Activated CD4-positive, alpha-beta memory T cell treated with anti-CD3 and anti-CD28 coated beads, Interleukin-2, amount 10 ng/mL, durations not matched to agents 7 days and 5 days (primary cell): ENCODE measurements around the gene SCML2. TPM values are rescaled to one million over a fixed set of nuclear protein-coding genes. Genes with fewer than 3 reads are reported as not detected.
"Not testable (repeated sequence)": the region's sequence is repeated elsewhere in the genome, so short reads cannot be mapped to it uniquely, and the experiment has no call there.

Source experiments
- CTCF ChIA-PET: fragments of 350-600 bp; sonication (Branson Sonifier 250); formaldehyde crosslinking; loops from one replicate; lab custom pipeline; 2021; ENCODE audit warnings: antibody characterized with exemption, inconsistent platforms; lab: Charles Lee
- POLR2A ChIA-PET: fragments of 350-600 bp; sonication (Branson Sonifier 250); formaldehyde crosslinking; loops from one replicate; lab custom pipeline; 2021; ENCODE audit warnings: antibody characterized with exemption; lab: Charles Lee
- DNase-seq: peaks from one replicate; pipeline ENCODE4 v3.0.0-alpha.2; 2020
- H3K27ac Mint-ChIP-seq: one replicate; pipeline ENCODE4 v1.8.0; 2021; ENCODE audit warnings: mild to moderate bottlenecking, mixed read lengths
- H3K27me3 Mint-ChIP-seq: one replicate; pipeline ENCODE4 v1.8.0; 2021; ENCODE audit warnings: mixed read lengths
- H3K36me3 Mint-ChIP-seq: one replicate; pipeline ENCODE4 v1.8.0; 2021; ENCODE audit warnings: low read depth, mixed read lengths
- H3K4me1 Mint-ChIP-seq: one replicate; pipeline ENCODE4 v1.8.0; 2021; ENCODE audit warnings: mixed read lengths
- H3K4me3 Mint-ChIP-seq: one replicate; pipeline ENCODE4 v1.8.0; 2021; ENCODE audit warnings: mild to moderate bottlenecking, mixed read lengths
- H3K9me3 Mint-ChIP-seq: one replicate; pipeline ENCODE4 v1.8.0; 2021; ENCODE audit warnings: mixed read lengths
- total RNA-seq, 2 experiments: library from RNA; stranded (reverse); gene quantifications; one replicate each; pipeline ENCODE4 v1.2.3, GENCODE V29; 2021

Gene SCML2
- 1 to 10 TPM; 2.2 to 2.5 TPM for total RNA-seq

GRCh38 chrX:18354369-18355223 lies at the start of gene SCML2:
Gene SCML2, minus strand, starts transcription at chrX:18354688. Its CDS starts 20,617 bp downstream, at chrX:18334071.
- ChIA-PET CTCF (interaction anchor here (1.6 kb wide), 1 partner anchor 24 kb away, joined by 4 read pairs; no protein-coding TSS in a partner anchor), POLR2A (interaction anchor here (0.7 to 1.2 kb wide), 2 partner anchors 15 to 1787 kb away, joined by 3 read pairs; partner anchors contain the start of gene EIF1AX)
- peak within 1 kb of the TSS; percentile 67 for H3K4me3 Mint-ChIP-seq
- peaks cover 6% of the 10 kb centered on the region for H3K4me1 Mint-ChIP-seq
- H3K27me3 Mint-ChIP-seq = peaks cover 28% of the 10 kb centered on the region
- H3K27ac Mint-ChIP-seq = no peak within 1 kb of the TSS
- no peaks in the 10 kb centered on the region for H3K9me3 Mint-ChIP-seq
- DNase-seq = peak; percentile 36
- no peaks in the 10 kb centered on the region for H3K36me3 Mint-ChIP-seq

DNA sequence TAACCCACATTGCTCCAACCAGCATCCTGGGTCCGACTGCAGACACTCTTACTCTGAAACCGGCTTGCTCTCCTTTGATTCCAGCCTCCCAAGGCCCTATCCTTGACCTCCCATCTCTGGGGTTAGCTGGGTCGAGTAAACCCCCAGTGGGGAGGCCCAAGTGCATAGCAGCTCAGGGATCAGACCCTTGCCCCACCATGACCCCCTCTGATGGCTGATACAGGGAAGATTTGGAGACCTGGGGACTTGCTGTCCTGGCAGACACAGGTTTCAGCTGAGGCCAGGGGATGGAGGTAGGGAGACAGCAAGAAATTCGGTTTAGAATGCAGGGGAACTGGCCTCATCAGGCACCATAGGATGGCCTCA lies 47.3 kb upstream of the SCML2 start:
- DNase-seq = no peak
- H3K27ac Mint-ChIP-seq = no peak overlapping the region
- ChIA-PET POLR2A (no interaction called here), CTCF (no interaction called here)
- no peaks in the 10 kb centered on the region for H3K36me3 Mint-ChIP-seq
- no peaks in the 10 kb centered on the region for H3K9me3 Mint-ChIP-seq
- H3K4me3 Mint-ChIP-seq = no peak overlapping the region
- H3K27me3 Mint-ChIP-seq = no peaks in the 10 kb centered on the region
- H3K4me1 Mint-ChIP-seq = no peaks in the 10 kb centered on the region

DNA sequence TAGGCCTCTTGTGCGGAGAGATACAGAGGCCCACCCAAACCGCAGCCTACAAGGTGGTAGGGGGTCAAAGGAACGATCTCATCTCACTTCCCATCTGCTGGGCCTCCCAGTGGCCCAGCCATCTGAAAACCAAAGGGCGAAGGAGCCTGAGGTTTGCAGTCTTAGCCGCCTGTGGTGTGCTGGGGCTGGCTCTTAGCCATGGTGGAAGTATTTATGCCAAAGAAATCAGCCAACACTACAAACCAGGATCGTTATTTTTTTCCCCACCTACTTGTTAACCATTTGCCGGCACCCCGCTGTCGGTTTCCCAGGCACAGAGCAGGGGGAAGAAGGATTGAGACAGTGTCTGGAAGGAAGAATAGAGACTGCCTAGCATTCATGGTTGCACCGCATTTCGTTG lies 40.0 kb upstream of the SCML2 start:
- H3K27me3 Mint-ChIP-seq = no peaks in the 10 kb centered on the region
- no peaks in the 10 kb centered on the region for H3K4me1 Mint-ChIP-seq
- no peak overlapping the region for H3K27ac Mint-ChIP-seq
- DNase-seq = no peak
- H3K9me3 Mint-ChIP-seq = no peaks in the 10 kb centered on the region
- ChIA-PET POLR2A (no interaction called here), CTCF (no interaction called here)
- H3K36me3 Mint-ChIP-seq = no peaks in the 10 kb centered on the region
- H3K4me3 Mint-ChIP-seq = no peak overlapping the region

- DNase-seq = peak; percentile 56
- H3K36me3 Mint-ChIP-seq = no peaks in the 10 kb centered on the region
- H3K4me3 Mint-ChIP-seq = no peak overlapping the region
- no peaks in the 10 kb centered on the region for H3K27me3 Mint-ChIP-seq
- no peaks in the 10 kb centered on the region for H3K4me1 Mint-ChIP-seq
- ChIA-PET CTCF (no interaction called here), POLR2A (no interaction called here)
- H3K27ac Mint-ChIP-seq = no peak overlapping the region
- no peaks in the 10 kb centered on the region for H3K9me3 Mint-ChIP-seq
Observed at GRCh38 chrX:18390941-18391538, 36.6 kb upstream of the SCML2 start.

DNA sequence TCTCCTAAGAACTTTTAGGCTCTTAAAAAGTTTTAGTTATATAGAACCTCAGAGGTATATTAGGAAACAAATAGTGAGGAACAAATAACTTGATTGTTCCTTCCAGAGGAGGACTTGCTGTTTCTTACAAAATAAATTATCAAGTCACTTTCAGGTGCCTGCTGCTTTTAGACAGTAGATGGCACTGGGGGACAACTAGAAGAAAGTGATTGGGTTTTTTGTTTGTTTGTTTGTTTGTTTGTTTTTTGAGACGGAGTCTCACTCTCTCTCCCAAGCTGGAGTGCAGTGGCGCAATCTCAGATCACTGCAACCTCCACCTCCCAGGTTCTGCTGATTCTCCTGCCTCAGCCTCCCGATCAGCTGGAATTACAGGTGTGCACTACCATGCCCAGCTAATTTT lies 35.5 kb upstream of the SCML2 start:
- Mint-ChIP-seq H3K4me1 (no peaks in the 10 kb centered on the region), H3K27ac (no peak overlapping the region), H3K9me3 (no peaks in the 10 kb centered on the region), H3K27me3 (no peaks in the 10 kb centered on the region), H3K36me3 (no peaks in the 10 kb centered on the region), H3K4me3 (no peak overlapping the region)
- no peak for DNase-seq
- ChIA-PET POLR2A (no interaction called here), CTCF (no interaction called here)

- H3K27me3 Mint-ChIP-seq = peaks cover 2% of the 10 kb centered on the region
- DNase-seq = peak; percentile 18
- no peak overlapping the region for H3K27ac Mint-ChIP-seq
- no peaks in the 10 kb centered on the region for H3K36me3 Mint-ChIP-seq
- no peaks in the 10 kb centered on the region for H3K4me1 Mint-ChIP-seq
- no peaks in the 10 kb centered on the region for H3K9me3 Mint-ChIP-seq
- no peak overlapping the region for H3K4me3 Mint-ChIP-seq
- POLR2A ChIA-PET = no interaction called here
- CTCF ChIA-PET = interaction anchor here (0.6 to 1.2 kb wide), 4 partner anchors 23 to 956 kb away, joined by 3 to 7 read pairs (median 4); partner anchors contain the start of gene SCML2
Observed at GRCh38 chrX:18377796-18378195, 23.3 kb upstream of the SCML2 start.

DNA sequence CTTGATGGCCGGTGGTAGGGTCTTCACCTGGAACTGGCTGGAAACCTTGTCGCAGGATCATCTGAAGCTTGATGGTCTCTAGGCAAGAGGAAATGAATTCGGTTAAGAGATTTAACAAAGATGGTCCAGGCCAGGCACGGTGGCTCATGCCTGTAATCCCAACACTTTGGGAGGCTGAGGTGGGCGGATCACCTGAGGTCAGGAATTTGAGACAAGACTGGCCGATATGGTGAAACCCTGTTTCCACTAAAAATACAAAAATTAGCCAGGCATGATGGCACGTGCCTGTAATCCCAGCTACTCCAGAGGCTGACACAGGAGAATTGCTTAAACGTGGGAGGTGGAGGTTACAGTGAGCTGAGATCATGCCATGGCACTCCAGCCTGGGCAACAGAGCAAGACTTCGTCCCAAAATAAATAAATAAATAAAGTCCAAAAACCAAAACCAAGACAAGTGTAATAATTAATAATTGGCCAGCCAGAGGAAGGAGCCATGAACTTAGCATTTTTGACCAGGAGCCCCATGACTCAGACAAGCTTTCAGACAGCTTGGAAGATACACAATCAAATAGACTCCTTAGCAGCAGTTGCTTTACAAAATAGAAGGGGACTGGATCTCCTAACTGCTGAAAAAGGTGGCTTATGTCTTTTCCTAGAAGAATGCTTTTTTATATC lies 20.8 kb upstream of the SCML2 start:
- H3K36me3 Mint-ChIP-seq, H3K27ac Mint-ChIP-seq, DNase-seq, H3K4me1 Mint-ChIP-seq, POLR2A ChIA-PET, CTCF ChIA-PET, H3K4me3 Mint-ChIP-seq, H3K9me3 Mint-ChIP-seq, H3K27me3 Mint-ChIP-seq: not testable (repeated sequence)

- H3K4me1 Mint-ChIP-seq, H3K4me3 Mint-ChIP-seq, H3K36me3 Mint-ChIP-seq, H3K9me3 Mint-ChIP-seq, H3K27ac Mint-ChIP-seq, H3K27me3 Mint-ChIP-seq, CTCF ChIA-PET, DNase-seq: not testable (repeated sequence)
- POLR2A ChIA-PET = interaction anchor here (1.1 kb wide), 1 partner anchor 14 kb away, joined by 3 read pairs; the partner anchor contains the start of gene SCML2
Observed at GRCh38 chrX:18369096-18369495, 14.6 kb upstream of the SCML2 start.

- Mint-ChIP-seq H3K4me1 (no peaks in the 10 kb centered on the region), H3K9me3 (no peaks in the 10 kb centered on the region), H3K27ac (no peak overlapping the region), H3K27me3 (peaks cover 4% of the 10 kb centered on the region), H3K4me3 (no peak overlapping the region), H3K36me3 (no peaks in the 10 kb centered on the region)
- POLR2A ChIA-PET = no interaction called here
- no peak for DNase-seq
- CTCF ChIA-PET = no interaction called here
Observed at GRCh38 chrX:18368402-18368801, 13.9 kb upstream of the SCML2 start.

DNA sequence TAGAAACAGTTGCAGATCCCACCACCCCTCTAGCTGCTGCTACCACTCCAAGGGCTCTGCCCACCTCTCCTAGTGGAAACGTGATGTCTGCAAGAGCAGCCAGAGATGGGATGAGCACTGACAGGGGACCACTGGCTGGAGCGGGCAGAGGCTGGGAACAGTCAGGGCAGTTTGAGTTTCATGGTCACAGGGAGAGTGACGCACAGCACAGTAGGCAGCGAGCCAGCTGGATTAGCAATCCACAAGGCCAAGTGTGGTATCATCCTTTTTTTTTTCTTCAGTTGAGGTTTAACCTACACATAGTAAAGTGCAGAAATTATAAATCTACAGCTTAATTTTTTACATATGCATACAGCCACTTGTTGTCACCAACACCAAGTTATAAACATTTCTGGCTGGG lies 6.4 kb upstream of the SCML2 start:
- ChIA-PET POLR2A (no interaction called here), CTCF (no interaction called here)
- no peaks in the 10 kb centered on the region for H3K9me3 Mint-ChIP-seq
- peaks cover 16% of the 10 kb centered on the region for H3K27me3 Mint-ChIP-seq
- H3K36me3 Mint-ChIP-seq = no peaks in the 10 kb centered on the region
- no peak for DNase-seq
- H3K4me1 Mint-ChIP-seq = no peaks in the 10 kb centered on the region
- H3K4me3 Mint-ChIP-seq = no peak overlapping the region
- no peak overlapping the region for H3K27ac Mint-ChIP-seq

DNA sequence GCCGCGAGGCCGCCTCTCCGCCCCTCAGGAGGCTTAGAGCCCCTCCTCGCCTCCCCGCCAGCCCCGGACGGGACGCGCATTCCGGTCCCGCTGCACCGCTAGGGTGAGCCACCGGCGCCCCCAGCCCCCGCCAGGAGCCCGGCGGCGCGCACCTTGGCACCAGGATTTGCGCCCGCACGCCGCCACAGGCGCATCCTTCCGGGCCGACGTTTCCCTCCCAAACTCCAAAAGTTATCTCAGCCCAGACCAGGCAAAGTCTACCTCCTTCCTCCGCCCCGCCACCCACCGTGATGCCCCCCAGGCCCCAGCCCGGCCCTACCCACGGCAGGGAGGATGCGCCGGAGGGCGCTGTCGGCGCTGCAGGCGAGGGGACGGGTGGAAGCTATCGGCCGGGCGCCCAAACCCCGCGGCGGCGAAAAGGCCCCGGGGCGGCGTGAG lies 538 bp downstream of the SCML2 start:
- CTCF ChIA-PET = no interaction called here
- no peak overlapping the region for H3K27ac Mint-ChIP-seq
- H3K9me3 Mint-ChIP-seq = no peaks in the 10 kb centered on the region
- peaks cover 6% of the 10 kb centered on the region for H3K4me1 Mint-ChIP-seq
- DNase-seq = peak; percentile 16
- H3K36me3 Mint-ChIP-seq = no peaks in the 10 kb centered on the region
- POLR2A ChIA-PET = interaction anchor here (0.7 kb wide), 1 partner anchor 1788 kb away, joined by 3 read pairs; the partner anchor contains the start of gene EIF1AX
- H3K27me3 Mint-ChIP-seq = peaks cover 28% of the 10 kb centered on the region
- H3K4me3 Mint-ChIP-seq = peak overlapping the region; percentile 67

DNA sequence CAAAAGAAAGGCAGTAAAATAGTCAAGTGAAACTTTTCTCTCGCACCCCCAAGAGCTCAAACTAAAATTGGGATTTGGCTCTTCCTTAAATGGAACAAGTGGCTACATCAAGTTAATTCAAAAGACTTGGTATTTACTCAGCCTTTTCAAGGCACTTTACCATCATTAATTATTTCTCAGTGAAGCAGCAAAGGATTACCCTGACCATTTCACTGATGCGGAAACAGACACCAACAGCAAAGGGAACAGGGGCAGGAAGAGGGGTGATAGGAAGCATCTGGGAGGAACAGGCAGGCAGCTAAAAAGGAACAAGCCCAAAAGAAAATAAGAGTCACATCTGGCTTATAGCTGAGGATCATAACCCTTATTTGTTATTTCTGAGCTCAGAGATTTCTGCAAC lies 2.7 kb downstream of the SCML2 start:
- H3K4me3 Mint-ChIP-seq = no peak overlapping the region
- DNase-seq = no peak
- ChIA-PET POLR2A (no interaction called here), CTCF (no interaction called here)
- peaks cover 7% of the 10 kb centered on the region for H3K4me1 Mint-ChIP-seq
- H3K27me3 Mint-ChIP-seq = peaks cover 19% of the 10 kb centered on the region
- no peaks in the 10 kb centered on the region for H3K9me3 Mint-ChIP-seq
- H3K27ac Mint-ChIP-seq = no peak overlapping the region
- H3K36me3 Mint-ChIP-seq = no peaks in the 10 kb centered on the region

DNA sequence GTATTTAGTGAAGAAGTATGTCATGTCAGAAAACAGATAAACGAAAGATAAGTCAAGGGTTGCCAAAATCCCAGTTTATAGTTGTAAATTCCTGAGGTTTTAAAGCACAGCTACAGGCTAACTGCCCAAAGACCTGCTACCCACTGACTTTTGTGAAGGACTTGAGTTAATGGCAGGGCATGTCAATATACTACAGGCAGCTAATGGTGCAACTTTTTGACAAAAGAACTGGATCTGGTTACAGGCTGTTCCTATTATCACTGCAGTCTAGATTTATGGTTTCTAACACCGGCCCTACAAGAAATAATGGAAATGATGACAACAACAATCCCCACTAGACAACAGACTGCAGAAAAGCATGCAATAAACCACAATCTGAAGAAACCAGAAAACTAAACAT lies 6.4 kb downstream of the SCML2 start:
- CTCF ChIA-PET = no interaction called here
- Mint-ChIP-seq H3K4me3 (no peak overlapping the region), H3K27me3 (peaks cover 7% of the 10 kb centered on the region), H3K9me3 (no peaks in the 10 kb centered on the region), H3K27ac (no peak overlapping the region), H3K36me3 (no peaks in the 10 kb centered on the region), H3K4me1 (peaks cover 1% of the 10 kb centered on the region)
- POLR2A ChIA-PET = no interaction called here
- no peak for DNase-seq
